OCI-LY7 (cell line): ENCODE results near the gene HYAL1. TPM values are rescaled to one million over a fixed set of nuclear protein-coding genes. Genes with fewer than 3 reads are reported as not detected.
A peak's percentile ranks its signal among the peaks of the same experiment; 100 is the strongest.

Experiments used
- BruUV-seq: library from RNA; stranded (reverse); fragments of 400-500 nt; replicated peaks from 2 replicates; lab custom pipeline; 2021; lab: Mats Ljungman, UMichigan
- CTCF ChIA-PET: fragments of 300-600 bp; sonication (Branson Sonifier 250); formaldehyde crosslinking; loops from one replicate; lab custom pipeline; 2022; ENCODE audit warnings: antibody characterized with exemption; ENCODE audit not compliant: unreplicated experiment; lab: Charles Lee
- POLR2A ChIA-PET: fragments of 300-600 bp; sonication (Branson Sonifier 250); formaldehyde crosslinking; loops from one replicate; lab custom pipeline; 2022; ENCODE audit warnings: antibody characterized with exemption; lab: Charles Lee
- DNase-seq: peaks from one replicate; pipeline ENCODE4 v3.0.0-alpha.2; 2015; ENCODE audit warnings: low spot score
- H2AFZ ChIP-seq: fragments of 200-600 bp; sonication (generic), shearing (Covaris generic); 2 replicates; pipeline ENCODE4 v1.6.1; 2014; ENCODE audit warnings: mild to moderate bottlenecking, antibody characterized with exemption, low read length, moderate library complexity
- H3K27ac ChIP-seq: fragments of 200-600 bp; sonication (generic); 2 replicates; pipeline ENCODE4 v1.5.1; 2014; ENCODE audit warnings: mixed run types, low read depth, mild to moderate bottlenecking, moderate library complexity, low read length, inconsistent platforms; ENCODE audit not compliant: poor library complexity, severe bottlenecking
- H3K36me3 ChIP-seq: fragments of 200-600 bp; sonication (generic); 2 replicates; pipeline ENCODE4 v1.6.1; 2014; ENCODE audit warnings: mild to moderate bottlenecking, antibody characterized with exemption, low read length, moderate library complexity, mixed read lengths; ENCODE audit not compliant: insufficient read depth
- H3K4me1 ChIP-seq: fragments of 200-600 bp; sonication (generic); 2 replicates; pipeline ENCODE4 v1.5.1; 2014; ENCODE audit warnings: mild to moderate bottlenecking, low read length; ENCODE audit not compliant: insufficient read depth, poor library complexity, severe bottlenecking
- H3K4me2 ChIP-seq: fragments of 200-600 bp; sonication (generic); 2 replicates; pipeline ENCODE4 v1.6.1; 2014; ENCODE audit warnings: mild to moderate bottlenecking, low read length
- H3K4me3 ChIP-seq: fragments of 200-600 bp; sonication (generic); 2 replicates; pipeline ENCODE4 v1.5.1; 2014; ENCODE audit warnings: mild to moderate bottlenecking, low read depth, low read length; ENCODE audit not compliant: poor library complexity, severe bottlenecking
- H3K79me2 ChIP-seq: fragments of 200-600 bp; sonication (generic); 2 replicates; pipeline ENCODE4 v1.6.1; 2016; ENCODE audit warnings: low read depth, mild to moderate bottlenecking, low read length, moderate library complexity, mixed read lengths; ENCODE audit not compliant: insufficient read depth
- H3K9me2 ChIP-seq: fragments of 200-600 bp; sonication (generic); 2 replicates; pipeline ENCODE4 v1.6.1; 2016; ENCODE audit warnings: mild to moderate bottlenecking, low read length, mixed read lengths; ENCODE audit not compliant: insufficient read depth
- H3K9me3 ChIP-seq: fragments of 200-600 bp; sonication (generic); 2 replicates; pipeline ENCODE4 v1.6.1; 2014; ENCODE audit warnings: mild to moderate bottlenecking, mixed run types, low read length, mixed read lengths
- H4K20me1 ChIP-seq: fragments of 200-600 bp; sonication (generic); 2 replicates; pipeline ENCODE4 v1.6.1; 2014; ENCODE audit warnings: mild to moderate bottlenecking, antibody characterized with exemption, low read length, moderate library complexity, mixed read lengths; ENCODE audit not compliant: insufficient read depth
- CTCF ChIP-seq: fragments of 200-600 bp; sonication (generic); conservative IDR thresholded peaks from 2 replicates; pipeline ENCODE4 v1.5.1; 2014; ENCODE audit warnings: mild to moderate bottlenecking, antibody characterized with exemption, low read length, moderate library complexity, mixed read lengths
- EZH2phosphoT487 ChIP-seq: fragments of 200-600 bp; sonication (generic); IDR thresholded peaks from 2 replicates; pipeline ENCODE4 v1.6.1; 2018; ENCODE audit warnings: low read depth, borderline replicate concordance, mild to moderate bottlenecking, mixed run types, antibody characterized with exemption, low read length, moderate library complexity, mixed read lengths
- intact Hi-C: fragments of 100-400 bp; cut with micrococcal nuclease; formaldehyde crosslinking; loops from one replicate; pipeline ENCODE4 v1.10.0; 2022; ENCODE audit not compliant: unreplicated experiment
- total RNA-seq, 2 experiments: library from RNA; depleted of rRNA in 1 of 2; stranded (reverse); fragments of >200 nt in 1 of 2; shearing (Covaris generic) in 1 of 2; gene quantifications; 2 replicates each; pipeline ENCODE4 v1.2.3, GENCODE V29; 2014 to 2022

HYAL1 gene
- total RNA-seq, 2 experiments from 2014 or later, result 0.36 to 0.85 TPM

DNA sequence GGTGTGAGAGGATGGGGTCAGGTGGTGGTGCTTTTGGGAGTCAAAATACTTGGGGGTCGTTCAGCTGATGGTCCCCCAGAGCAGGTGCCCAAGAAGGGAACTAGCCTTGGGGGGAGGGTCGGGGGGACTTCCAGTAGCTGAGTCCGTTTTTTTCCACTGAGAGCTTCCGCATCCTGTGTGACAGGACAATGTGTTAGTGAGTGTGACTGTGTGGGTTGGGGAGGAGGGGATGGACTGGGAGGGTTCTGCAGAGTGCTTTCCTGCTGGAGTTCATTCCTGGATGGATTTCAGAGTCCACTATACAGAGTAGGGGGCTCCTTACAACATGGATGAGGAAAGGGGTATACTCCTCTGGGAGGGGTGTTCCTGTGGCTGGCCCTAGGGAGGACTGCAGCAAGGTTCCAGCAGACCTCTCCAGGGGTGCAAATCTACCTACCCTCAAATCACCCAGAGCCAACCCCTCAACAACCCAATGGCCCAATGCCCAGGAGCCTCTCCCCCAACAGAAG lies 19.8 kb upstream of the HYAL1 start:
- Histone ChIP-seq H3K9me2 (no peaks in the 10 kb centered on the region), H3K4me1 (peaks cover 34% of the 10 kb centered on the region), H2AFZ (no peak overlapping the region), H3K79me2 (peaks cover 12% of the 10 kb centered on the region; the same call in 1 of the 2 replicates), H4K20me1 (no peaks in the 10 kb centered on the region), H3K9me3 (no peaks in the 10 kb centered on the region), H3K4me2 (no peak overlapping the region), H3K4me3 (no peak overlapping the region), H3K36me3 (peaks cover 24% of the 10 kb centered on the region; the same call in 1 of the 2 replicates), H3K27ac (no peak overlapping the region)
- CTCF ChIA-PET, result interaction anchor here (1.9 kb wide), 1 partner anchor 31 kb away, joined by 5 read pairs; the partner anchor contains the start of gene IFRD2
- TF ChIP-seq EZH2phosphoT487, result no peak
- no peak for TF ChIP-seq CTCF
- no TSS peak for BruUV-seq
- intact Hi-C loops, result loop anchor here (5.0 kb wide), 1 partner anchor 96 kb away; no protein-coding TSS in a partner anchor
- POLR2A ChIA-PET, result interaction anchor here (1.2 kb wide), 1 partner anchor 27 kb away, joined by 3 read pairs; the partner anchor contains the start of gene NPRL2
- no peak for DNase-seq

GRCh38 chr3:50322386-50323091 lies 19.2 kb upstream of the HYAL1 start, which contains the start of gene HYAL2:
HYAL2 (minus strand) TSS chr3:50322745; CDS start chr3:50320489, 2,256 bp downstream.
- no peaks in the 10 kb centered on the region for H3K9me3 ChIP-seq
- H2AFZ ChIP-seq, result peak within 1 kb of the TSS; percentile 59; the same call in 1 of the 2 replicates
- peaks cover 24% of the 10 kb centered on the region; the same call in 1 of the 2 replicates for H3K36me3 ChIP-seq
- H3K4me2 ChIP-seq, result peak within 1 kb of the TSS; percentile 73
- TF ChIP-seq EZH2phosphoT487 (no peak), CTCF (no peak)
- intact Hi-C loops, result loop anchor here (5.0 kb wide), 1 partner anchor 95 kb away; no protein-coding TSS in a partner anchor
- H3K9me2 ChIP-seq, result no peaks in the 10 kb centered on the region
- no peak for DNase-seq
- H4K20me1 ChIP-seq, result no peaks in the 10 kb centered on the region
- peaks cover 41% of the 10 kb centered on the region for H3K4me1 ChIP-seq
- CTCF ChIA-PET, result interaction anchor here (1.9 kb wide), 1 partner anchor 30 kb away, joined by 5 read pairs; the partner anchor contains the start of gene IFRD2
- H3K79me2 ChIP-seq, result peaks cover 9% of the 10 kb centered on the region; the same call in 1 of the 2 replicates
- POLR2A ChIA-PET, result no interaction called here
- H3K27ac ChIP-seq, result peak within 1 kb of the TSS; percentile 51
- peak within 1 kb of the TSS; percentile 72 for H3K4me3 ChIP-seq
- BruUV-seq, result no TSS peak
